DND-41 (cell line): ENCODE results near the gene GFRAL.
A peak's percentile ranks its signal among the peaks of the same experiment; 100 is the strongest.
"Not testable (repeated sequence)": the region's sequence is repeated elsewhere in the genome, so short reads cannot be mapped to it uniquely, and the experiment has no call there.

ENCODE experiments used
- ATAC-seq: fragments of 200-7000 bp; cut with Tn5 transposase; 3 replicates; pipeline ENCODE4 v1.9.1; 2021; ENCODE audit warnings: low read depth; ENCODE audit not compliant: insufficient read depth
- DNase-seq: peaks from one replicate; pipeline ENCODE4 v3.0.0-alpha.2; 2020
- H2AFZ ChIP-seq: 2 replicates; pipeline ENCODE4 v1.6.0; 2012; ENCODE audit warnings: low read depth, low read length
- H3K27ac ChIP-seq: 2 replicates; pipeline ENCODE4 v1.5.1; 2012; ENCODE audit warnings: low read length, inconsistent platforms
- H3K27me3 ChIP-seq: fragments of 200-600 bp; sonication (generic); 2 replicates; pipeline ENCODE4 v1.6.0; 2012; ENCODE audit warnings: low read length, mild to moderate bottlenecking, inconsistent platforms; ENCODE audit not compliant: insufficient read depth, poor library complexity
- H3K36me3 ChIP-seq: 2 replicates; pipeline ENCODE4 v1.5.1; 2012; ENCODE audit warnings: low read length, inconsistent platforms; ENCODE audit not compliant: insufficient read depth
- H3K4me1 ChIP-seq: 2 replicates; pipeline ENCODE4 v1.5.1; 2012; ENCODE audit warnings: mild to moderate bottlenecking, low read length; ENCODE audit not compliant: insufficient read depth
- H3K4me2 ChIP-seq: 2 replicates; pipeline ENCODE4 v1.6.0; 2012; ENCODE audit warnings: mild to moderate bottlenecking, moderate library complexity, low read length, inconsistent platforms; ENCODE audit not compliant: insufficient read depth
- H3K4me3 ChIP-seq, 2 experiments: fragments of 200-600 bp in 1 of 2; shearing (Covaris generic) in 1 of 2; 2 replicates each; pipeline ENCODE4 v1.5.1; 2012 to 2016; ENCODE audit warnings: inconsistent platforms in 2 of 2, low read length in 2 of 2, mild to moderate bottlenecking in 2 of 2, low read depth in 1 of 2, moderate library complexity in 1 of 2
- H3K79me2 ChIP-seq: 2 replicates; pipeline ENCODE4 v1.6.0; 2012; ENCODE audit warnings: low read length, inconsistent platforms; ENCODE audit not compliant: insufficient read depth
- H3K9ac ChIP-seq: 2 replicates; pipeline ENCODE4 v1.6.0; 2012; ENCODE audit warnings: low read depth, mild to moderate bottlenecking, inconsistent platforms, low read length, moderate library complexity
- H3K9me3 ChIP-seq: 2 replicates; pipeline ENCODE4 v1.5.1; 2012; ENCODE audit warnings: low read length, moderate library complexity, mild to moderate bottlenecking, inconsistent platforms; ENCODE audit not compliant: insufficient read depth, severe bottlenecking
- H4K20me1 ChIP-seq: 2 replicates; pipeline ENCODE4 v1.6.0; 2012; ENCODE audit warnings: low read length; ENCODE audit not compliant: insufficient read depth
- EZH2 ChIP-seq: IDR thresholded peaks from 3 replicates; pipeline ENCODE4 v1.6.1; 2012; ENCODE audit warnings: borderline replicate concordance, low read depth, mild to moderate bottlenecking, moderate library complexity, low read length, inconsistent platforms; ENCODE audit not compliant: severe bottlenecking
- TF ChIP-seq, protein P1 (sequence below): IDR thresholded peaks from 2 replicates; pipeline ENCODE4 v1.5.1; 2012; ENCODE audit warnings: borderline replicate concordance, low read length, moderate library complexity, mild to moderate bottlenecking; ENCODE audit not compliant: poor library complexity, severe bottlenecking; ENCODE audit errors: extremely low read depth

Gene GFRAL

DNA sequence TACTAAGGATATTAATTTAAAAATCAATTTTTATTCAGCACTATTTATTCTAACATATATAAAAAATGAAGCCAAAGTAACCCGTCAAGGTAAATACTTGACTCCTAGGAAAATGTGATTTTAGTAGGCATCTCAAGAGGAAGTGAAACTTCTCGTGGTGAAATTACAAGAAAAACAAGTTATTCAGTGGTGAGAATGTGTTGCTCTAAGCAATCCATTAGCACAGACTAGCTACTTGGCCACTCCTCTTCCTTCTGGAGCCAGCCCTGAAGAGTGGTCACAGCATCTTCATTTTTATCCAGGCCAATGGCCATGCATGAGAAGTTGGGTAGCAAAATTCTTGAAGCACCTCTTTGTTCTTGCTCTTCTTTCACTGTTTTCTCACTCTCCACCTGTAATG, 40.4 kb upstream of the GFRAL start:
- H3K4me2 ChIP-seq, result no peak overlapping the region

DNA sequence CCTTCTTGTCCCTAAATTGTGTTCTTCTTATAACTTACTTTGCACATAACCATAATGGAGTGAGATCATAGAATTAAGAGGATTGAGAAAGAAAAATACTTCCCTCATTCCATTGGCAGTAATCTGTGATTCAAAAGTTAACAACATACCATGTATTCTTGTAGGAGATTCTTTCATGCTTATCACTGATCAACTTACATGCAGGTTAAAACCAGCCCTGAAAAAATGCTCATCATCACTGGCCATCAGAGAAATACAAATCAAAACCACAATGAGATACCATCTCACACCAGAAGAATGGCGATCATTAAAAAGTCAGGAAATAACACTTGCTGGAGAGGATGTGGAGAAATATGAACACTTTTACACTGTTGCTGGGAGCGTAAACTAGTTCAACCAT, 36.5 kb upstream of the GFRAL start:
- H3K36me3 ChIP-seq, result no peaks in the 10 kb centered on the region
- no peaks in the 10 kb centered on the region for H3K27me3 ChIP-seq
- no peaks in the 10 kb centered on the region for H3K4me1 ChIP-seq
- H3K27ac ChIP-seq, result no peak overlapping the region
- no peak overlapping the region for H3K9ac ChIP-seq
- H4K20me1 ChIP-seq, result no peaks in the 10 kb centered on the region
- no peak overlapping the region for H2AFZ ChIP-seq
- H3K4me3 ChIP-seq, result no peak overlapping the region
- no peak for TF ChIP-seq EZH2
- TF ChIP-seq, protein P1, sequence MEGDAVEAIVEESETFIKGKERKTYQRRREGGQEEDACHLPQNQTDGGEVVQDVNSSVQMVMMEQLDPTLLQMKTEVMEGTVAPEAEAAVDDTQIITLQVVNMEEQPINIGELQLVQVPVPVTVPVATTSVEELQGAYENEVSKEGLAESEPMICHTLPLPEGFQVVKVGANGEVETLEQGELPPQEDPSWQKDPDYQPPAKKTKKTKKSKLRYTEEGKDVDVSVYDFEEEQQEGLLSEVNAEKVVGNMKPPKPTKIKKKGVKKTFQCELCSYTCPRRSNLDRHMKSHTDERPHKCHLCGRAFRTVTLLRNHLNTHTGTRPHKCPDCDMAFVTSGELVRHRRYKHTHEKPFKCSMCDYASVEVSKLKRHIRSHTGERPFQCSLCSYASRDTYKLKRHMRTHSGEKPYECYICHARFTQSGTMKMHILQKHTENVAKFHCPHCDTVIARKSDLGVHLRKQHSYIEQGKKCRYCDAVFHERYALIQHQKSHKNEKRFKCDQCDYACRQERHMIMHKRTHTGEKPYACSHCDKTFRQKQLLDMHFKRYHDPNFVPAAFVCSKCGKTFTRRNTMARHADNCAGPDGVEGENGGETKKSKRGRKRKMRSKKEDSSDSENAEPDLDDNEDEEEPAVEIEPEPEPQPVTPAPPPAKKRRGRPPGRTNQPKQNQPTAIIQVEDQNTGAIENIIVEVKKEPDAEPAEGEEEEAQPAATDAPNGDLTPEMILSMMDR, result no peak
- no peaks in the 10 kb centered on the region for H3K79me2 ChIP-seq
- no peaks in the 10 kb centered on the region for H3K9me3 ChIP-seq
- ATAC-seq, result no peak
- no peak overlapping the region for H3K4me2 ChIP-seq
- DNase-seq, result no peak

More for the DNA sequence above, 40.4 kb upstream of the GFRAL start:
- Histone ChIP-seq H3K4me1 (no peaks in the 10 kb centered on the region), H3K9ac (no peak overlapping the region), H3K27ac (no peak overlapping the region), H3K27me3 (no peaks in the 10 kb centered on the region), H3K79me2 (no peaks in the 10 kb centered on the region), H2AFZ (no peak overlapping the region), H4K20me1 (no peaks in the 10 kb centered on the region), H3K9me3 (no peaks in the 10 kb centered on the region), H3K4me3 (no peak overlapping the region), H3K36me3 (no peaks in the 10 kb centered on the region)
- DNase-seq (no peak), ATAC-seq (no peak)
- TF ChIP-seq, protein P1, result no peak
- TF ChIP-seq EZH2, result no peak

DNA sequence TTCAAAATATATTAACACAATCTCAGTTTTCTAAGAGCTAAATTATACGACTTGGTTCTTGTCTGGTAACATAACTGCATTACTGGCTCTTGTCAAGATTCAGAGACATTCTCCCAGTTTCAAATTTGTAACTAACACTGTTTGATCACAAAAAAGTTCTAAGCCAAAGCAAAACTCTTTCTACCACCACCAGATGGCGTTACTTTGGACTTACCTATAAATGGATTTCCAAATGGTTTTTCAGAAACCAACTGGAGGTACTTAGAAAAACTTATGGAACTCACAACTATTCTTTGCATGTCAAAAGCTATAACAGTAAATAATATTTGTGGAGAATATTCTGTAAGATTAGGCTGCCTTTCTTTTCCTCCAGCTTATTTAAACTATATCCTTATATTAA, 34.2 kb upstream of the GFRAL start:
- no peak for DNase-seq
- H3K4me1 ChIP-seq, result no peaks in the 10 kb centered on the region
- no peak overlapping the region for H3K4me2 ChIP-seq
- H3K27ac ChIP-seq, result no peak overlapping the region
- no peak overlapping the region for H3K9ac ChIP-seq
- no peaks in the 10 kb centered on the region for H3K9me3 ChIP-seq
- no peaks in the 10 kb centered on the region for H3K36me3 ChIP-seq
- H2AFZ ChIP-seq, result no peak overlapping the region
- H4K20me1 ChIP-seq, result no peaks in the 10 kb centered on the region
- TF ChIP-seq EZH2, result no peak
- TF ChIP-seq, protein P1, result peak; percentile 45
- no peaks in the 10 kb centered on the region for H3K27me3 ChIP-seq
- H3K79me2 ChIP-seq, result no peaks in the 10 kb centered on the region
- no peak for ATAC-seq
- H3K4me3 ChIP-seq, result no peak overlapping the region

DNA sequence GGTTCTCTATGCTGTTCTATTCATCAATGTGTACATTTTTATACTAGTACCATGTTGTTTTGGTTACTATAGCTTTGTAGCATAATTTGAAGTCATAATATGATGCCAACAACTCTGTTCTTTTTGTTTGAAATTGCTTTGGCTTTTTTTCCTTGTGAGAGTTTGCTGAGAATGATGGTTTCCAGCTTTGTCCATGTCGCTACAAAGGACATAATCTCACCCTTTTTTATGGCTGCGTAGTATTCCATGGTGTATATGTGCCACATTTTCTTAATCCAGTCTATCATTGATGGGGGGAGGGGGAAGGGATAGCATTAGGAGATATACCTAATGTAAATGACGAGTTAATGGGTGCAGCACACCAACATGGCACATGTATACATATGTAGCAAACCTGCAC, 30.1 kb upstream of the GFRAL start:
- not testable (repeated sequence) for ATAC-seq, H3K9me3 ChIP-seq, H3K4me3 ChIP-seq, H4K20me1 ChIP-seq, H3K4me2 ChIP-seq, H3K27ac ChIP-seq, H3K4me1 ChIP-seq, H3K27me3 ChIP-seq, H3K79me2 ChIP-seq, H2AFZ ChIP-seq, H3K36me3 ChIP-seq, H3K9ac ChIP-seq, DNase-seq
